HG03175 (cell line): ENCODE results near the gene OTUD7B.
"Not testable (repeated sequence)": the region's sequence is repeated elsewhere in the genome, so short reads cannot be mapped to it uniquely, and the experiment has no call there.

ENCODE experiments used
- ATAC-seq: cut with Tn5 transposase; IDR thresholded peaks from one replicate; pipeline ENCODE4 v1.9.1; 2021; ENCODE audit warnings: mild to moderate bottlenecking, moderate library complexity; ENCODE audit not compliant: unreplicated experiment

Gene OTUD7B

GRCh38 chr1:149957548-149957947, 53.0 kb downstream of the OTUD7B start:
- ATAC-seq, result not testable (repeated sequence)

DNA sequence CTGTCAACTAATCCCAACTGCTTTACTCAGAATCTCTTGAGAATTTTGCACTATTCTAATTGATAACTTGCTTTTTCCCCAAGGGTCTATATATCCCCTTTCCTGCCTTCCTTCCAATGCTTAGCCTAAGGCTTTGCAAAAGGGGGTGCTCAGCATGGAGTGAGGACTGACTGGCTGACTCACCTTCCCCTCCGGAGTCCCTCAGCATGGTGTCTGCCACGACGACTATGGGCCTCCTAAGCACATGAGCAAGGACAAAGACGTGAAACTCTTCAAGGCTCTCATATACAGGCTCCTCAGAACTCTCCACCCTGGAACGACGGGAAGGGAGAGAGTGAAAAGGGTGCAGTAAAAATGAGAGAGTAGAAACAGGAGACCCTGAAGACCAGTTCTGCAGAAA, 60.6 kb downstream of the OTUD7B start:
- ATAC-seq, result no peak

- no peak for ATAC-seq
These were observed 65.3 kb downstream of the OTUD7B start for GRCh38 chr1:149945206-149945605.

- no peak for ATAC-seq
These were observed 67.6 kb downstream of the OTUD7B start for GRCh38 chr1:149942885-149943284.

DNA sequence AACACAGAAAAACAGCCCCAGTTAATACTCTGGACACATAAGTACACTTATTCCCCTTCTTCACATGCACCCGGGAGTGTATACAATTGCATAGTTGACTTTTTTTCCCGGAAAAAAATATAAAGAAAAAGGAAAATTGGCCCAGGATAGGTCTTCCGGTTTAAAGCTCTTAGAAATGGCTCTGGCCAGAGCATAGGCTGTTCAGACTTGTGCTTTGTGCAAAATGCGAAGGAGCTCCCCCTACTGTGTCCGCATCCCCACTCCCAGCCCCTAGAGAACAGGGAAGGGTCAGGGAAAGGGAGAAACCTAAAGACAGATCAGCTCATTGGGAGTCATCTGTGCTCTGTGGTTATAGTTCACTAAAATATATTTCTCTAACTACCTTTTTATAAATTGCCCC, 68.3 kb downstream of the OTUD7B start:
- no peak for ATAC-seq

DNA sequence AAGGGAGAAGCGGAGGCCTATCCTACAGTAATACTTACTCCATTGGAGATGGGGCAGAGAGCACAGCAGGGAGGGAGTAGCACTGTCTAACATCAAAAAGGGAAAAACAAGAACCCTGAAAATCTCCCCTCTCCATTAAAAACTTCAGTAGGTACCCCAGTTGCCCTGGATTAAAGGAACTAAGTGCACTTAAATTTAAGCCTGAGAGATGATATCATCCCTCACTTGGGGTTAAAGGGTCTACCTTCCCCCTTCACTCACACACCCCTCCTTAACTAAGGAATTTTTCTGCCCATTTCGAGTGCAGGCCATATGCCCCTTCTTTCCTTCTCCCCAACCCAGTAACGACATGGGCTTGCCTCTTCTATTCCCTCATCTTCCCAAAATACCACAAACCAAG, 70.1 kb downstream of the OTUD7B start:
- ATAC-seq, result no peak

GRCh38 chr1:149938668-149939003, 71.9 kb downstream of the OTUD7B start:
- not testable (repeated sequence) for ATAC-seq

- no peak for ATAC-seq
These were observed 72.8 kb downstream of the OTUD7B start for GRCh38 chr1:149937759-149938158.

DNA sequence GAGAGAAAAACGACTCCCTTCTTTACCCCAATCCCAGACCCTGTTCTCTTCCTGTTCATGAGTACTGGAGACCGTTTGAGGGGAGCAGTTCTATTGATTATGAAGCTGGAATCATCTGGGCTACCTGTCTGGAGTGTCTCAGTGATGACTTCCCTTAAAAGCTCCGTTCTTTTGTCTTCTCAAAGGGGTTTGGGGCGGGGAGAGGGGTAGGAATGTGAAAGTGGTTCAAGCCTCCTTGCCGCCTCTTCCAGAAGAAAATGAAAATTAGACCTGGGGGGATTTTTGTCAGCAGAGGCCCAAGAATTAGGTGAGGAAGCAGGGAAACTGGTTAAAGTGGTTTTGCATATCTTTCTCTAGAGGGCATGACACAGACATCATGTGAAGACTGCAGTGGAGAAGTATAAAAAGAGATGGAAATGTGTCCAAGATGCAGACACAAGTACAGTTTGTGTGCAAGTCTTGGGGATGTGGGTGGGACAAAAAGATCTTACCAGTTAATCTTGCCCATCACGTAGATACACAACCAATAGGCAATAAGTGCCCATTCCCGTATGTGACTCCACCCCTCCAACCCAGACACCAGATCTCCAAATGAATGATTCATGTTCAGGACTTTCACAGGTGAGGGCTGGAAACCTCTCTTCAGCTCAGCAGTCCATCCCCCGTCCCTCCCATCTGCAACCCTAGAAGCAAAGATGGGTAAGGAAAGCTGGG, 73.4 kb downstream of the OTUD7B start:
- ATAC-seq, result no peak

- ATAC-seq, result no peak
These were observed 74.1 kb downstream of the OTUD7B start, which contains the start of gene MTMR11 for GRCh38 chr1:149936170-149936991. TSS of gene MTMR11 (minus strand) at chr1:149936879. CDS start at chr1:149936647, 232 bp downstream.

DNA sequence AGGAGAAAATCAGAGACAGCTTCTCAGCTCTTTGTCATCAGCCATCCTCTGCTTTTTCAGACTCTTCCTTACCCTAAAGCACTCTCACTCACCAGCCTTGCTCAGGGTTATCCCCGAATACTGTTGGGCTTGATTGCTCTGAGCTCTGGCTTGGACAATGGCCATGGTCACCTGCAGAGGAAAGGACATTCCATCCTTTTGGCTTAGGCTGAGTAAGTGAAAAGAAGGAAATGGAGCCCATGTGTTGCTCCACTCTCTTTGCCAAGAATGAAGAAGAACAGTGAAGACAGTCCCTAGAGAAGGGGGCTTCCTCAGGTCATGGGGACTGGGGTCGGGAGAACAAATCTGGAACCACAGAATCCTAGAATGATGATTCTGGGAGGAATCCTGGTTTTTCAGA, 76.2 kb downstream of the OTUD7B start:
- no peak for ATAC-seq

DNA sequence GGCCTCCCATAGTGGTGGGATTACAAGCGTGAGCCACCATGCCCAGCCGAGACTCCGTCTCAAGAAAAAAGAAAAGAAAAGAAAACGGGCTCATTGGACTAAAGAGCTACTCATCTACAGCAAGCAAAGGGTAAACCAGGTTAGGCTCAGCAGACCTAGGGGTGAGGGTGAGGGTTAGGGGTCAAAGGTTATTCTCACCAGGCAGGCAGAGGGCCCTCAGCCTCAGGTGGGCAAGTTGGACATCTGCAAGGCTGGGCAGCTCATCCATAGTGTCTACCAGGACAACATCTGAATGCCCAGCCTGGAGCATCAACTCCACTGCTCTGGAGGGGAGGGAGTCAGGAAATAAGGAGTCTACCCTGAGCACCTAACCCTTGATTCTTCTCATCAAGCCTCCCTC, 77.3 kb downstream of the OTUD7B start:
- ATAC-seq, result no peak

- no peak for ATAC-seq
These were observed 78.1 kb downstream of the OTUD7B start for GRCh38 chr1:149932474-149932873.

GRCh38 chr1:149931212-149931790, 79.2 kb downstream of the OTUD7B start:
- no peak for ATAC-seq

DNA sequence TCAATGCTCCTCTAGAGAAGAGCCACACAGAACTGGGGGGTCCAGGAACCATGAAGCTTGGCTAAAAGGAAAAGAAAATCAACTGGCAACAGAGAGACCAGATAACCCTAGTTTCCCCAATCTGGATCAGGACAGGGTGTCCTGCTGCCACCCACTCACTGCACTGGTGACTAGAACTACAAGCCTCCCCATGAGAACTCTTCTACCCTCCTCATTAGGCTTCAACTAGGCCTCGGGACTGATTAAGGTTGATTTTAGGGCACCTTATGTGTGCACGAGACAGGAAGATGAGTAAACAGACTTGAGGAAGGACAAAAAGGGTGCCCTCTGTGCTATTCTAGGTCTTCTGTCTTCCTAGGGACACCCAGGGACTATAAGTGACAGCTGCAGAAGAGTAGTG, 80.7 kb downstream of the OTUD7B start:
- ATAC-seq, result no peak

DNA sequence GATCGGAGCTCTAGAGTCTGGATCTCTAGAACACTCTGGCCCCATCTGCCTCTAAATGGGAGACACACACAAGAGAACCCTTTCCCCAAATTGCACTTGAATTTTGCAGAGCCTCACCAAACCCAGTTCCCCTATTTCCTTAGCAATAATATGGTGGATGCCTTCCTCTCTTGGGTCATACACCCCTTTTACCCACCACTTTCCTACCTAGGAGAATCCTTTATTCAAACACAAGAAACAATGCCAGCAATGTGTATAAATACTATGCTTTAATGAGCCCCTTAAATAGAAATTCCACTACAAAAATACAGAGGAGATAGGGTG, 82.2 kb downstream of the OTUD7B start:
- ATAC-seq, result no peak

DNA sequence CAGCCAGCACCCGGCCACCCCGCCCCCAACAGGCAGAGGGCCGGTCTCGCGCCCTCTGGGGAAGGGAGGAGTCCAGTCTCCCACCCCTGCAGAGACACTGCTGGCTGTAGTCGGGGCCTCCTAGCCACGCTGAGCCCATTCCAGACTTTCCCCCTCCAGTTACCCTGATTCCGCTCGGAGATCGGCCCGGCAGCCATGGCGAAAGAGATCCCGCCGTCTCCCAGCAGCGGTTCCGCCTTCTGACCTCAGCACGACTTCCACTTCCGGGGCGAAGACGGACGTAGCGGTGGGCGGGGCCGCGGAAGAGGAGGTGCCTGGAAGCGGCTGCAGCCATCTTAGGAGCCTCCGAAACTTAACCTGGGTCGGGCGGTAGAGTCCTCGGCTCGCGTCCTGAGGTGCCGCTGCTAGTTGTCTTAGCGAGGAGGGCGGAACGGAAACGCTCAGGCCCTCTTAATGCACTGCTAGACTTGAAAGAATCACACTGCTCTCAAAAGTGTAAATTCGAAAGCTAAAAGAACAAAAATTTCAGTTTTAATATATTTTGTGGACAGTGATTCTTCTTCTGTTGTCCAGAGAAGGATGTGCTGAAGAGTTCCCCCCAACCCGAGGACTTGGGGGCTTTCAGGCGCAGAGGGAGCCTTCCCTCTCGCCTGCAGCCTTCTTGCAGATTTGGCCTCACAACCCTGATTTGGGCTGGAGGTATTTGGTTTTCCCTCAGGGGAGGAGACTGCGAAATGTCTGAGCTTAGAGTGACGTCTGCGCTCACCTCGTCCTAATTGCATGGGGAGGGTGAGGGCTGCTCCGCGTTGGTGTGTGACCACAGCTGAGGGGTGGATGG, 82.7 kb downstream of the OTUD7B start, which contains the start of gene SF3B4:
Gene SF3B4 (minus strand): TSS at position 241 of the 838 bp plus-strand sequence. CDS start 44 bp downstream, at position 197.
- ATAC-seq, result peak; percentile 93

DNA sequence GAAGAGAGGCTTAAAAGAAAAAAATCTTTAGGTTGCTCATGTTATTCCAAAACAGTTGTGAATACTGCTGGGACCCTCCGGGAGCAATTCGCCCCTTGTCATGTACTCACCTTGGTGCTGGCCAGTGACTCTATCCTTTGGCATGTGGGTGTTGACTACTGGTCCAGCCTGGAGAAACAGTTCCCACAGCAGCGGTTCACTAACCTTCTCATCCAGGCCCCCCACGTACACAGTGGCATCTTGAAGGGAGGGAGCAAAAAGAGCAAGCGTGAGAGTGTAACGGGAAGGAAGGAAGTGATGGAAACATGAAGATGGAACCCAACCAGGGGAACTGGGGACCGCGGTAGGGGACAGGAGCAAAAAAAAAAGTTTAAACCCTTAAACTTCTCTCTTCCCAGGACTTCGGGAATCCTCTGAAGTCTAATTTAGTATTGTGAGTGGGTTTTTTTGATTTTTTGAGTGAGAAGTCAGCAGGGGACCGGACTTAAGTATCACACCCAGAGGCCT, 83.4 kb downstream of the OTUD7B start:
- no peak for ATAC-seq

- ATAC-seq, result no peak
These were observed 84.2 kb downstream of the OTUD7B start for GRCh38 chr1:149926296-149926695.

- ATAC-seq, result no peak
These were observed 84.8 kb downstream of the OTUD7B start for GRCh38 chr1:149925751-149926150.

GRCh38 chr1:149925345-149925744, 85.2 kb downstream of the OTUD7B start:
- no peak for ATAC-seq
